Endothelial cell of umbilical vein (primary cell): ENCODE results near the gene FAM117B. TPM values are rescaled to one million over a fixed set of nuclear protein-coding genes. Genes with fewer than 3 reads are reported as not detected.

Source experiments
- BruUV-seq: library from RNA; stranded (reverse); fragments of 400-500 nt; replicated peaks from 2 replicates; lab custom pipeline; 2021; lab: Mats Ljungman, UMichigan
- CTCF ChIA-PET: fragments of 300-600, 350-600 bp; sonication (Branson Sonifier 250); formaldehyde crosslinking; loops from one replicate; lab custom pipeline; 2021; ENCODE audit warnings: antibody characterized with exemption, inconsistent platforms; lab: Charles Lee
- POLR2A ChIA-PET: fragments of 300-600, 350-600 bp; sonication (Branson Sonifier 250); formaldehyde crosslinking; loops from one replicate; lab custom pipeline; 2021; ENCODE audit warnings: antibody characterized with exemption, inconsistent platforms; lab: Charles Lee
- DNase-seq: peaks from one replicate; pipeline ENCODE4 v3.0.0-alpha.2; 2011; ENCODE audit warnings: low read depth, low spot score
- FAIRE-seq: peaks from 2 replicates; lab custom pipeline; 2011; peaks lifted over from hg19 to GRCh38; lab: Jason Lieb, UNC
- H2AFZ ChIP-seq: 2 replicates; pipeline ENCODE4 v1.6.0; 2012; ENCODE audit warnings: low read depth, low read length, control low read depth, inconsistent platforms
- H3K27ac ChIP-seq: 2 replicates; pipeline ENCODE4 v1.5.1; 2011; ENCODE audit warnings: low read depth, mild to moderate bottlenecking, control low read depth, low read length, moderate library complexity; ENCODE audit not compliant: insufficient read depth
- H3K27me3 ChIP-seq, 2 experiments: 2 replicates each; pipeline versions ENCODE4 v1.6.0 to v1.6.1; 2011; ENCODE audit warnings: low read length in 2 of 2, mixed read lengths in 1 of 2; ENCODE audit not compliant: control insufficient read depth in 2 of 2, insufficient read depth in 2 of 2
- H3K36me3 ChIP-seq, 2 experiments: 2 replicates in 1 of 2; 3 replicates in 1 of 2; pipeline ENCODE4 v1.5.1; 2011; ENCODE audit warnings: low read length in 2 of 2, mild to moderate bottlenecking in 1 of 2, moderate library complexity in 1 of 2; ENCODE audit not compliant: control insufficient read depth in 2 of 2, insufficient read depth in 2 of 2; ENCODE audit errors: extremely low read depth in 1 of 2
- H3K4me1 ChIP-seq: 3 replicates; pipeline ENCODE4 v1.5.1; 2011; ENCODE audit warnings: mild to moderate bottlenecking, low read length; ENCODE audit not compliant: control insufficient read depth, insufficient read depth; ENCODE audit errors: extremely low read depth
- H3K4me2 ChIP-seq: 2 replicates; pipeline ENCODE4 v1.6.1; 2011; ENCODE audit warnings: low read length, control low read depth, mixed read lengths; ENCODE audit not compliant: insufficient read depth
- H3K4me3 ChIP-seq, 3 experiments: fragments of 200-600 bp in 1 of 3; sonication (generic), shearing (Covaris generic) in 1 of 3; replicated peaks in 1 of 3; 2 replicates each; pipeline ENCODE4 v1.5.1; 2011 to 2016; ENCODE audit warnings: control low read depth in 3 of 3, low read length in 3 of 3, mild to moderate bottlenecking in 2 of 3, inconsistent platforms in 1 of 3, low read depth in 1 of 3, moderate library complexity in 1 of 3; ENCODE audit not compliant: insufficient read depth in 1 of 3
- H3K79me2 ChIP-seq: 2 replicates; pipeline ENCODE4 v1.6.0; 2012; ENCODE audit warnings: low read length, inconsistent platforms; ENCODE audit not compliant: control insufficient read depth, insufficient read depth
- H3K9ac ChIP-seq: replicated peaks from 2 replicates; pipeline ENCODE3; 2011; ENCODE audit warnings: low read length, control low read depth; ENCODE audit not compliant: insufficient read depth; ENCODE audit errors: extremely low read depth
- H3K9me1 ChIP-seq: replicated peaks from 3 replicates; pipeline ENCODE4 v1.6.0; 2011; ENCODE audit warnings: mild to moderate bottlenecking, low read length; ENCODE audit not compliant: control insufficient read depth, insufficient read depth; ENCODE audit errors: extremely low read depth
- H3K9me3 ChIP-seq: replicated peaks from 2 replicates; pipeline ENCODE4 v1.5.1; 2012; ENCODE audit warnings: low read length, inconsistent platforms; ENCODE audit not compliant: control insufficient read depth, insufficient read depth
- H4K20me1 ChIP-seq: replicated peaks from 2 replicates; pipeline ENCODE3; 2011; ENCODE audit warnings: mild to moderate bottlenecking, low read length; ENCODE audit not compliant: control insufficient read depth, insufficient read depth; ENCODE audit errors: extremely low read depth
- CTCF ChIP-seq, 2 donors: IDR thresholded peaks; 1 replicate in 1 of 2; 2 replicates in 1 of 2; pipeline ENCODE4 v1.5.1; 2011; ENCODE audit warnings: low read length in 2 of 2, mild to moderate bottlenecking in 2 of 2, moderate library complexity in 2 of 2, control low read depth in 1 of 2, inconsistent platforms in 1 of 2, low read depth in 1 of 2; ENCODE audit not compliant: insufficient read depth in 1 of 2; ENCODE audit errors: extremely low read depth in 1 of 2
- EZH2 ChIP-seq: IDR thresholded peaks from 2 replicates; pipeline ENCODE4 v1.6.1; 2012; ENCODE audit warnings: borderline replicate concordance, low read depth, mild to moderate bottlenecking, moderate library complexity, low read length, inconsistent platforms; ENCODE audit not compliant: severe bottlenecking
- FOS ChIP-seq: IDR thresholded peaks from 2 replicates; pipeline ENCODE4 v1.6.1; 2011; ENCODE audit warnings: mild to moderate bottlenecking, low read length, moderate library complexity, borderline replicate concordance; ENCODE audit not compliant: insufficient read depth
- GATA2 ChIP-seq: IDR thresholded peaks from 2 replicates; pipeline ENCODE4 v1.7.0; 2011; ENCODE audit warnings: low read depth, mild to moderate bottlenecking, moderate library complexity, mixed read lengths, low read length; ENCODE audit not compliant: insufficient read length, insufficient read depth
- JUN ChIP-seq: IDR thresholded peaks from 2 replicates; pipeline ENCODE4 v1.6.1; 2011; ENCODE audit warnings: borderline replicate concordance, low read depth; ENCODE audit not compliant: insufficient read length, insufficient read depth
- MAX ChIP-seq: IDR thresholded peaks from 2 replicates; pipeline ENCODE4 v1.6.1; 2011; ENCODE audit not compliant: insufficient read depth, insufficient read length
- MYC ChIP-seq: IDR thresholded peaks from one replicate; pipeline ENCODE4 v1.6.1; 2011; ENCODE audit warnings: mild to moderate bottlenecking, low read depth, low read length
- dilution Hi-C: fragments of 300-500 bp; cut with MboI; formaldehyde crosslinking; loops from one replicate; pipeline ENCODE4 v1.15.0; 2019; ENCODE audit warnings: low sequenced_read_pairs; ENCODE audit not compliant: extremely low pct_ligation_motif_present
- intact Hi-C: fragments of 100-400 bp; cut with micrococcal nuclease; formaldehyde crosslinking; loops from one replicate; pipeline ENCODE4 v1.10.0; 2022
- polyA plus RNA-seq, 4 experiments: library from polyadenylated mRNA; depleted of rRNA in 3 of 4; stranded (reverse) in 3 of 4; unstranded in 1 of 4; fragments of >200 nt; gene quantifications; 2 replicates each; pipeline versions ENCODE4 v1.2.1 to v1.2.3, GENCODE V29; 2011 to 2012; ENCODE audit warnings: missing spikeins in 1 of 4
- total RNA-seq: library from RNA; stranded (reverse); gene quantifications from 2 replicates; pipeline ENCODE4 v1.2.3, GENCODE V29; 2021

FAM117B gene
- total and polyA plus RNA-seq, 2 donors (not counting 3 experiments of a cell fraction or from before 2014, with no cell fraction given): 1.3 to 7.0 TPM

GRCh38 chr2:202771741-202772460, 137.1 kb downstream of the FAM117B start:
- no peaks in the 10 kb centered on the region for H3K36me3 ChIP-seq
- intact Hi-C loops: no loop called here
- H3K9ac ChIP-seq: no peak overlapping the region
- H3K79me2 ChIP-seq: no peaks in the 10 kb centered on the region
- dilution Hi-C loops: no loop called here
- H3K27ac ChIP-seq: no peak overlapping the region
- no peaks in the 10 kb centered on the region for H3K4me1 ChIP-seq
- ChIA-PET CTCF (no interaction called here), POLR2A (no interaction called here)
- FAIRE-seq: no peak
- H3K27me3 ChIP-seq: no peaks in the 10 kb centered on the region
- no peak overlapping the region for H3K4me2 ChIP-seq
- no peak for TF ChIP-seq EZH2
- TF ChIP-seq MYC: no peak
- TF ChIP-seq FOS: no peak
- TF ChIP-seq MAX: no peak
- no peak for TF ChIP-seq GATA2
- TF ChIP-seq JUN: no peak
- TF ChIP-seq CTCF (IDR thresholded peaks at IDR 0.05; ENCODE audit: extremely low read depth in 1 of 2, insufficient read depth in 1 of 2, low read depth in 1 of 2, low read length in 2 of 2): no peak
- DNase-seq: no peak
- H4K20me1 ChIP-seq: no peaks in the 10 kb centered on the region
- H3K4me3 ChIP-seq: no peak overlapping the region
- H3K9me3 ChIP-seq: no peaks in the 10 kb centered on the region
- no TSS peak for BruUV-seq
- no peaks in the 10 kb centered on the region for H3K9me1 ChIP-seq
- H2AFZ ChIP-seq: no peak overlapping the region
